Stimulated activated CD4-positive, alpha-beta T cell treated with anti-CD3 and anti-CD28 coated beads, Interleukin-12 subunit alpha, Interleukin-12 subunit beta, amount 100 ng/mL, for 48 hours (primary cell): ENCODE data around the gene HABP4.

Source experiments
- DNase-seq, 3 donors: peaks; one replicate each; pipeline ENCODE4 v3.0.0-alpha.2; 2020; ENCODE audit warnings: low read depth in 2 of 3, low spot score in 1 of 3

The HABP4 gene

DNA sequence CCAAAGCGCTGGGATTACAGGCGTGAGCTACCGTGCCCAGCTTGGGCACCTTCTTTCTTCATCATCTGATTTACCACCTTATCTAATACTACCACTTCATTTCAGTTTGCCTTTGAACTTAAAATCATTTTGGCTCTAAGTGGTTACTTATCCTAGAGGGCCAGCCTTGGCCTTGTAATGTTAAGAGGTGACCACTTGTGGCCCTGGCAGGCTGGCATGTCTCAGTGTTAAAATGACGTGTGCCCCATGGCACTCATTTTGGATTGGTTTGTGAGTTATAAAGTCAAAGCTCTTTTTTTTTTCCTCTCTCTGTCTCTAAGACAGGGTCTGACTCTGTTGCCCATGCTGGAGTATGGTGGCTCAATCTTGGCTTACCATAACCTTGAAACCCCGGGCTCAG is 17.8 kb downstream of the HABP4 start:
- DNase-seq, result no peak

DNA sequence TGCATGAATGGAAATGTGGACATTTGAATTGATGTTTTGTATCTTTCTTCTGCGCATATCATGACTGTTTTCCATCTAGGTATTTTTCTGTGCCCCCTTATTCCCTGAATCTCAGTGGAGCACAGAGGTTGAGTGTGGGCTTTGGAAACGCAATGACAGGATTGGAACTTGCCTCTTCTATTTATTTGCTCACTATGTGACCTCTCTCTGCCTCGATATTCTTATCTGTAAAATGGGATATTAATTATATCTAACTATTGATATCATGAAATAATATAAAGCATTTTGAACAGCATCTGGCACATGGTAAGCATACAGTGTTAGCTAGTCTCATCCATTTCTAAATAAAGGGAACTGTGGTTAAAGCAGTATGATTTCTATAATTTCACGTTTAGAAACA is 26.0 kb downstream of the HABP4 start:
- no peak for DNase-seq

DNA sequence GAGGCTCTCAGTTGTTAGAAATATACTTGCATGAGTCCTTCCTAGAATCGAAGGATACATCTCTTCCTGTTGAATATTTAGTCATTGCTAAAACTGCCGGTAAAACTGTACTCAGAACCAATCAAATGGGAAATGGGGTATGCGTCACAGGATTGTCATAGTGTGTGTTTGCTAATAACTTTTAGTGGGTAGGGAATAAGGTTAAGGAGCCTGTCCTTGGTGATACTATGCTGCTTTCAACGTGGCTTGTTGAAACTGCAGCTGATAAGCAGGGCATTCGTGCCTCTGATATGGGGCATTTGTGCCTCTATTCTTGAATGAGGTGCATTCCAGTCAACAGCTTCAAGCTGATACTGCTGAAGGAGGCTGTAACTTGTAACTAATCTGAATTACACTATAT is 26.6 kb downstream of the HABP4 start:
- DNase-seq, result no peak

DNA sequence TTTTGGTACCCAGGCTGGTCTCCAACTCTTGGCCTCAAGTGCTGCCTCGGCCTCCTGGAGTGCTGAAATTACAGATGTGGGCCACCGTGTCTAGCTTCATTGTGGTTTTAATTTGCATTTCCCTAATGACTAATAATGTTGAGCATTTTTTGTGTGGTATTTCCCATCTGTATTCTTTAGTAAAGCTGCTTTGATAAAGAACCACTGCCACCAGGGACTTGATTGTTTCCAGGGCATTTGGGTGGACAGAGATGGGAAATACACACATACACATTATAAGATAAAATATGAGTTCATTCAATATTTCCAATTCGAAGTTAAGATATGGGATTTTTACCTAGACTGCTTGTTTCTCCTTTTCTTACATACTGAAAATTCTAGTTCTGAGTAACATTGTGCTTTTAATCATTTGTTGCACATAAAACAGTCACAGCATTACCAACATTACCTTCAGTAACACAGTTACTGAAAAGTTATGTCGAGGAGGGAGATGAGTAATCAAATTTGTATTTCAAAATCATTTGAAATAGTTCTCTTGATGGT is 28.9 kb downstream of the HABP4 start:
- DNase-seq, result peak; percentile 6 to 21 (median 19)

DNA sequence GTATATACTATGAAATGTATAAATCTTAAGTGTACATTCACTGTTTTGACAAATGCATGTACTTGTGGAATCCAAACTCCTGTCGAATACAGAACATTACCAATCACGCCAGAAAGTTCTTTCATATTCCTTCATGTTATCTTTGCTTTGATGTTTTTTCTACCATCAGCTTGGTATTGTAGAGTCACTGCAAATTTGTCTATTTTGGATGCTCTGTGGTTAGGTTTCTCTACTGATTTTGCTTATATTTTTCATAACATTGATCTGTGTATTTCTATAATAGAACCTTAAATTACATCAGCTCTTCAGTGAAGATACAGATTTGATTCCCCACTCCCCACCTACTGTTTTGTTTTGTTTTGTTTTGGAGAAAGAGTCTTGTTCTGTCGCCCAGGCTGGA is 30.8 kb downstream of the HABP4 start:
- no peak for DNase-seq

DNA sequence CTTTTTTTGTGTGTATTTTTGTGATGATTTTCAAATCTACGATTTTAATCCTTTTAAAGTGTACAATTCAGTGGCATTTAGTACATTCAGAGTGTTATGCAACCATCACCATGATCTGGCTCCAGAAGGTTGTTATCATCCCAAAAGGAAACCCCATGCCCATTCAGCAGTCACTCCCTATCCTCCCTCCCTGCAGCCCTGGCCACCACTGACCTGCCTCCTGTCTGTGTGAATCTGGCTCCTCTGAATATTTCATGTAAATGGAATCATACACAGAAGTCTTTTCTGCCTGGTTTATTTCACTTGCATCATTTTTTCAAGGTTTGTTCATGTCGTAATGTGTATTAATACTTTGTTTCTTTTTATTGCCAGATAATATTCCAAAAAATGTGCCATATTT is 32.5 kb downstream of the HABP4 start:
- no peak for DNase-seq

DNA sequence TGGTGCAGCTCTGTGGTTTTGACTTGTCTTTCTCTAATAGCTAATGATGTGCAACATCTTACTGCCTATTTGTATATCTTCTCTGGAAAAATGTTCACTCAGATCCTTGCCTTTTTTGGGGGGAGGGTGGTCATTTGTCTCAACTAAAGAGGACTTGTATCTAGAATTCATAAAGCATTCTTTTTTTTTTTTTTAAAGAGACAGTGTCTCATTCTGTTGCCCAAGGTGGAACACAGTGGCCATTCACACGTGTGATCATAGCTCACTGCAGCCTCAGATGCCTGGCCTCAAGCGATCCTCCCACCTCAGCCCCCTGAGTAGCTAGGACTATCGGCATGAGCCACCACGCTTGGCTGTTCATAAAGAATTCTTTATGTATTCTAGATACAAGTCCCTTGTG is 33.2 kb downstream of the HABP4 start:
- no peak for DNase-seq

DNA sequence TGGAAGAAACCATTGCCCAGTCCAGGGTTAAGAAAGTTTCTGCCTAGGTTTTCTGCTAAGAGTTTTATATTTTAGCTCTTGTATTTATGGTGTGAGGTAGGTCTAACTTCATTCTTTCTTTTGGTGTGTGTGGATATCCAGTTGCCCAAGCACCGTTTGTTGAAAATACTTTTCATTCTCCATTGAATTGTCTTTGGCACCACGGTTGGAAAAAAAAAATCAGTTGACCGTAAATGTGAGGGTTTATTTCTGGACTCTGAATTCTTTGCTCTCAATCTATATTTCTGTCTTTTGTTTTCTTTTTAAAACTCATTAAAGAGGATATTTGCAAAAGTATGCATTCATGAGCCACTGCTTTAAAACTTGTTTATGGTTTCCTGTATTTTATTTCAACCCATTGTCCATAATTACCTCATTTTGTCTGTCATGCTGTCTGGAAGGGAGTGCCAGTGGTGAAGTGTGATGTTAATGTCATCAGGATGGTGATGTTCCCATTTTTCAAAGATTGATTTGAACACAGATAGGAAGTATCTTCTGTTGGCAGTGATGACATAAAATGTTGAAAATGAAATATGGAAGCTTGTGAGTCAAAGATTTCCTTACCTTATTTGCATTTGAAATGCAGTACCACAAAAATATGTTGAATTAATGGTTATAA is 33.9 kb downstream of the HABP4 start:
- DNase-seq, result no peak

DNA sequence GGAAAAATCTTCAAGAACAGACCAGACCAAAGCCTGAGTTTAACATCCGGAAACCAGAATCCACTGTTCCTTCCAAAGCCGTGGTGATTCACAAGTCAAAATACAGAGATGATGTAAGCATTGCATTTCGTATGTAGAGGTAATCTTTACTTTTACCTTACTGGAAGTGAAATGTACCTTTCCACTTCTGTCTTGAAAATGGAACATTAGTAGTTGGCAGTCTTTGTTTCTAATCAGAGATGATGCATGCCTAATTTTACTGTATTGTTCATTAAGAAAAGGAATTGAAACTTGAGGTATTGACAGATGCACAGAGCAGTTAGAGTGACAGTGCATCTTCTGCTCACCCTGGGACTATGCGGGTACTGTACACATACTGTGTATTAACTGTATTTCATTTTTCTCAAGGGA is 34.6 kb downstream of the HABP4 start:
- DNase-seq, result no peak

DNA sequence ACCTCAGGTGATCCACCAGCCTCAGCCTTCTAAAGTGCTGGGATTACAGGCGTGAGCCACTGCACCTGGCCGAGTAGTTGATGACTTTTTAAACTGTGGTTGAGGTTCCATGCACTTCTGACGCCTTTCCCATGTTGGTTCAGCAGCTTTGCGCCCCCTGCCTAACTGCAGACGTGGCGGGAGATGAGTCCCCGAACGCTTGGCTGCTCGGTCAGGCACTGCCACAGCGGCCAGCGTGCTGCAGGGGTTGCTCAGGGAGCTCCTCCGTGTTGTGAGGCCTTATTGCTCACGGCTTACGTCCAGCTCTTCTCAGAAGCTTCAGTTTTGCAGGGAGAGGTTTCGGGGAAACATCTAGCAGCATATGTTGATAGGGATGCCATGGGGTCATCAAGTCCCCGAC is 35.3 kb downstream of the HABP4 start:
- no peak for DNase-seq

DNA sequence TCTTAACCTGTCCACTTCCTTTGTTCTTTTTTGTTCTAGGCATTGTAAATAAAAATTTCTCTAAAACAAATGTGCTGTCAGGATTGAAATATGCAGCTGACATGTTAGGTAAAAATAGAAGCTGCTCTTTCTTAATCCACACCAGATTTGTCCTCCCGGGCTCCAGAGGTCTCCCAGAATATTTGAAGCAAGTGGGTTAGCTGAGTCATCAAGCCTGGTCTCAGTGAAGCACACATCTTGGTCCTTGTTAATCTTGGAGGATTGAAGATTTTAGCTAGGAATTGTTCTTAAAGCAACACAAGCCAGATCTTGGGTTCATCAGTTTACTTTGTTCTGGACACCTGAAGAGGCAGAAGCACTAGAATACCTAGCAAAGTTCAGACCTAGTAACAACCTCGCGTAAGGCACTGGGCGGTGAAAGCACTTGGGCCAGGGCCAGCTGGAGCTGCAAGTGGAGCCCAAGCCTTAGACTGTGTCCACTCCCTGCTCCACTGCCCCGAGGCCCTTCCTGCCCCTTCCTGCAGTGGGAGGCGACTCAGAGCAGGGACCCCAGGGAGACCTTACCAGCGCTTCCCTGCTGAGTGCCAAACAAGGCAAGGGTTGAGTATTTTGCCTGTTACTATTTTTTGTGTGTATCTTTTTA is 36.5 kb downstream of the HABP4 start:
- DNase-seq, result no peak

DNA sequence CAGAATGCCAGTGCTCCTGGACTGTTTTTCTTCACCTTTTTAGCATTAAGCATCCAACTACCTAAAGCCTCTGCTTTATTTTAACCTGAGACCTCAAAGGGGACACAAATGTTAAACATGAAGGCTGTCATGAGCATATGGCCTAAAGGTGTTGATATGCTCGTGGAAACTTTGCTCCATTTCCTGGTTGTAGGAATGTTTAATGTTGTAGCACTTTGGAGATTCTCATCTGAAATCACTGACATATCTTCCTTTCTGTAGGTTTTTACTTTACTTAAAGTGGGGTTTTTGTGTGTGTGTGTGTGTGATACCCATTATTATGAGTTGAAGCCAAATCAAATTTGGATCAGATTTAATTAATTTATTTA is 37.0 kb downstream of the HABP4 start:
- DNase-seq, result no peak

DNA sequence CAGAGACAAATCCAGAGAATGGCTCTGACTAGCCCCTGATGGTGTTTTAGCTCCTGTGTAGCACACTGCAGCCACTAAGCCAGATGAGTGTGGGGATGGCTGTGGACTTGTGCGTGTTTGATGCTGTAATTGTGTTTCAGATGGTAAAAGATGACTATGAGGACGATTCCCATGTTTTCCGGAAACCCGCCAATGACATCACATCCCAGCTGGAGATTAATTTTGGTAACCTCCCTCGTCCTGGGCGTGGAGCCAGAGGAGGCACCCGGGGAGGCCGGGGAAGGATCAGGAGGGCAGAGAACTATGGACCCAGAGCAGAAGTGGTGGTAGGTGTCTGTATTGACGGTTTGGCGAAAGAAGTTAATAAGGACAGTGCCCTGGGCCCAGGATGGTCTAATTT is 38.0 kb downstream of the HABP4 start:
- DNase-seq, result no peak

DNA sequence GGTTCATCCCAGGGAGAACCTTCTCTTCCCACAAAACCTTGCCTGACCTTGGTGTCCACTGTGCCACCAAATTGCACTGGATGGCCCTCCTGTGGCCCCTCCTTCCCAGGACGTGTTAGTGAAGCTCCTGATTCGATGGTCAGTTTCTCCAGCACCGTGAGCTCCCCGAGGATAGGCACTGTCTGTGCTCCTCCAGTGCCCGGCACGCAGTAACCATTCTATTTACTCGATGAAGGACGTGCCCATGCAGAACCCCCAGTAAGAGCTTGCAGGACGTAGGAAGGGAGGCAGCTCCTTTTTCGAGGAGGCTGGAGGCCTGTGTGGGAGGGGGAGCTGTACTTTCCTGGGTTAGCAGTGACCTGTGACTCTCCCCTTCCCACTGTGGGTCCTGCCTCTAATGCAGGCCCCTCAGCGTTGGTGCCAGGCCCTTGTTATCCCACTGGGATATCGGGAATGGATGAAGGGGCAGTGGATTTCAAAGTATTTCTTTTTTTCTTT is 39.6 kb downstream of the HABP4 start:
- no peak for DNase-seq

DNA sequence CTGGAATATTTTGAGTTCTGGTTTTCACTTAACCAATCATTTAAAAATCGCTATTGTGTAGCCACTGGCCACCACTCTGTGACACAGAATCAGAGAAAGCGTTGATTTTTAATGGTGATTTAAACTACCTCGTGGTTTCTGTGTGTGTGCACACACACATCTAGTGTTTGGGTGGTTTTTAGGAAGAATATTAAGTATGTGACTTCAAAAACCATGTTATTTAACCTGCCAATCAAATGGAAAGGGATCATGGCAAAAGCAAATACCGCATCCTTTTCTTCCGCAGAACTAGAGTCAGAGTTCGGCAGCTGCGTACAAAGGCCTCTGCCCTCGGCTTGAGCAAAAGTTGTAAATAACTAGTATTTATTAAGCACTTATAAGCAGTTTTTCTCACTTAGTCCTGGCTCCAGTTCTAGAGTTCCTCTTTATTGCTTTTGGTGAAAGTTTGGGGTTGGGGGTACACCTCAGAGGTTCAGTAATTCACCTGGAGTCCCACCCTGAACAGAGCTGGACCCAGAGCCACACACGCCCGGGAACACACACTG is 40.6 kb downstream of the HABP4 start:
- no peak for DNase-seq

DNA sequence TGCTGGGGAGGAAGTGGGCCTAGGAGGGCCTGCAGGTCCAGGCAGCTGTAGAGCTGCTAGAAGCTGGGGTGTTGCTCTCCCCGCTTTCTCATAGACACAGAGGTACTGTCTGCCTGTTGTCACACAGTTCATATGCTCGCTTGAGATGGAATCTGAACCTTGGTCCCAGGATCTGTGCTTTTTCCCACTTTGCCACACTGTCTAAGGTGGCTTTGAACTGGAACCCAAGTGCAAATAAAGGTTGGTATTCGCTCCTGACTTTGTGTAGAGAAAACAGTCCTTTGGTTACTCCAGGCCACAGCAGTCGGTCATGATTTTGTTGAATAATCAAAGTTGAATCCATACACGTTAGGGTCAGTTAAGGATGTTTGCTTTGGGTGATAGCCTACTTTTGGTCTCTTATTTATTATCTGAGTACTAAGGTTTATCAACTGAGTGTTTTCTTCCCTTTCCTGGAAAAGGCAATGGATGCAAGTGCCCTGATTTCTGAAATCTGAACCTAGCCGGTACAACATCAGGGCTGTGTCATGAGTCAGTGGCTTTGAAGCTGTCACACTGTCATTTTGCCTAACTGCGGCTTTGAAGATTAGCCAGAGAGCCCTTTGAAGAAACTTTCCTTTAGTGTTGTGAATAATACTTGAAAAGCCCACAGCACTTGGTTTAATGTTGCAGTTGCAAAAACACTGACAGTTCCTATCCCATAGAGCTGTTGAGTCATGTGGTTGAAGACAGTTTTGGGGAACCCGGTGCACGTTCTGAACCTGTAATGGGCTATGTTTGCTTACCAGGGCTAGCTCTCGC is 41.3 kb downstream of the HABP4 start:
- DNase-seq, result peak; percentile 4 to 24 (median 12)

DNA sequence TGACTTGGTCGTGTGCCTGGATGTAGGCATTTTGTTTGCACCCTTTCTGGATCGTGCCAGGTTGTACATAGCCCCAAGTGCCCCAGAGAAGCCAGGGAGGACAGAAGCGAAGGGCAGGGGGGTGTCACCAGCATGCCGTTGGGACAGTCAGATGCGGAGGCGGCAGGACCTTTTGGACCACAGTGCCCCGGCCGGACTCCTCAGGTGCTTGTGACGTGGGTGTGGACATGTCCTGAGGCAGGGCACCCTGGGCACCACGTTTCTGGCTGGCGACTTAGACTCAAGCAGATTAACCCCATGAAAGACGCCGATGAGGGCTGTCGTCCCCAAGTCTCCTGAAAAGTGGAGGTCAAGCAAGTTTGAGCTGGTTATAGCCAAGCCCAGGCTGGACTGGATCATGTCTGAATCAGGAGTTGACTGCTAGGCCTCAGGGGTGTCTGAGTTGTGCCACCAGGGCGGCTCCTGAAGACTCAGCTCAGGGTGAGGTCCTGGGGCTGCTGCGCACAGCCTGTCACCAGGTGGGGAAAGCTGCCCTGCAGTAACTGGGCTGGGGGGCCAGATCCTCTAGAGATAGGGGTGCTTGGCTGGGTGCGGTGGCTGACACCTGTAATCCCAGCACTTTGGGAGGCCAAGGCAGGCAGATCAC is 42.0 kb downstream of the HABP4 start:
- no peak for DNase-seq

DNA sequence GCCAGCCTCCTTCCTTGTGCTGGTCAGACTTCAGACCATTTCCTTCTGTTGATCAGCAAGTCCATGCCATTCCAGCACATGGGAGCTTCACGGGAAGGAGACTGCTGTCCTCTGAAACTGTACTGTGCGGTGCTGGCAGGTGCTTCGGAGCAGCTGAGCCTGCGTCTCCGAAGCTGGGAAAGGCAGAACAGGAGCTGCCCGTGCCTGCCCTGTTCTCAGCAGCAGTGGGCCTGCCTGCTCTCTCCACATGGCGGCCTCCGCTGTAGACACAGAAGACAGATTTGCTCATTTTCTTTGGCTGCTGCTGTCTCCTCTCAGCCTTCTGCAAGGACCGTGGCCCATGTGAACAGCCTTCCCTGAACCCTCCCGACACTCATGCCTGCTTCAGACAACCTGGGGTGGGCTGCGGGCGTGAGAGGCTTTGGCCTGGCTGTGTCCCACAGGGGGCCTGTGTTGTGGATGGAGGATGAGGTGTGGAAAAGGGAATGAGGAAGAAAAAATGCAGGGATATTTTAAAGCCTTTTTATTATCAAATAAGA is 43.1 kb downstream of the HABP4 start:
- DNase-seq, result no peak

DNA sequence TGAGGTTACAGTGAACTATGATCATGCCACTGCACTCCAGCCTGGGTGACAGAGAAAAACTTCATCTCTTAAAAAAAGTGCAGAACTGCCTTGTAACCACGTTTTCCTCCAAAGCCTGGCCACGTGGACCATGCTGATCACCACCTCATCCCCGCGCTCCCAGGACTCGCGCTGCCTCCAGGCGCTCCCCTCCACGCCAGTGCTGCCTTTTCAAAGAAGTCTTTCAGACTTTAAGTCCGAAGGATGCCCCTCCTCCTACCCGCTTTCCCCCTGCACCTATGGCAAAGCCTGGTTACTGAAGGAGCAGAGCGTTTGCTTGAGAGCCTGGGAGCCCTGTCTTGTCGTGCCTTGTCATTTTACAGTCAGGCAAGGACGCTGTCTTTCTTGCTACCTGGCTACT is 43.8 kb downstream of the HABP4 start:
- DNase-seq, result no peak

DNA sequence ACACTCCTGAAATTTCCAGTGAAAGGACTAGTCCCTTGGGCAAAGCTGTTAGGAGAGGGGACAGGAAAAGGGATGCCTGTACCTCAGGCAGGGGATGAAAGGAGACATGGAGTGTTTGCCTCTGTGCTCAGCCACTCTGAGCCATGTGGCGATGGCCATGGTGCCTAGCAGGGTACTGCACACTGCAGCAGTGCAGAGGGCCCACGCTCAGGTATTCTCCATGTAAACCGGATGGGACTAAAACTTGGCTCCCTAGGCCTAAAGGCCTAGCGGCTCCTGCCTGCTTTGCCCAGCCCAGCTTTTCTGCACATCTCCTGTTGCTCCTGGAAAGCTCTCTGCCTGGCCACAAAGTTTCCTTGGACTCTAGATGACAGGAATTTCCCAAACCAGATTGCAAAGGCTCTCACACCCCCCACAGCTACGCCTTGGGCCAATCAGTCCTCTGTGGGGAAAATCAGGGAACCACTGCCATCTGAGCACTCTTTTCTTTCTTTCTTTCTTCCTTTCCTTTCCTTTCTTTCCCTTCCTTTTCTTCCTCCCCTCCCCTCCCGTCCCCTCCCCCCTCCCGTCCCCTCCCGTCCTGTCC is 44.3 kb downstream of the HABP4 start:
- no peak for DNase-seq

DNA sequence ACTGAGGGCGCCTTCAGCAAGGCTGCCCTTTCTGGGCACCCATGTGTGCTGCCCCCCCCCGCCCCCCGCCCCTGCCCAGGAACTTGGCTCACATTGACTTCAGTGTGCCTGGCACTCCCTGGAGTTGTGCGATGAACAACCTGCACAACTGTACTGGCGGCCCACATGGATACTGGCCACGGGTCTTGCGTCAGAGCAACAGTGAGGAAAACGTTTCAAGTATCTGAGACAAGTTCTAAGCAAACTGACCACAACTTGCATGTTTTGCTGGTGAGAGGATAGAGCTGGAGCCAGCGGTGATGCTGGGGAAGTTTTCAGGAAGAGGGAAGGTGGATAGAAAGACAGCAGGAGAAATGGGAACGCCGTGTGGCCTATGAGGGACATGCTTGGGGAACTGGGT is 45.4 kb downstream of the HABP4 start:
- DNase-seq, result no peak
